SU-DHL-6 (cell line): ENCODE measurements around the gene DTHD1.

Source experiments
- EZH2phosphoT487 ChIP-seq: fragments of 200-600 bp; sonication (generic), shearing (Covaris generic); conservative IDR thresholded peaks from 2 replicates; pipeline ENCODE4 v1.6.1; 2018; ENCODE audit warnings: mild to moderate bottlenecking, antibody characterized with exemption, low read length, moderate library complexity, mixed read lengths
- TF ChIP-seq, protein P1 (sequence below): fragments of 200-600 bp; sonication (generic); IDR thresholded peaks from one replicate; pipeline ENCODE4 v1.5.1; 2017; ENCODE audit warnings: antibody characterized with exemption, mild to moderate bottlenecking, low read length, moderate library complexity; ENCODE audit not compliant: insufficient read depth, poor library complexity, severe bottlenecking

DNA sequence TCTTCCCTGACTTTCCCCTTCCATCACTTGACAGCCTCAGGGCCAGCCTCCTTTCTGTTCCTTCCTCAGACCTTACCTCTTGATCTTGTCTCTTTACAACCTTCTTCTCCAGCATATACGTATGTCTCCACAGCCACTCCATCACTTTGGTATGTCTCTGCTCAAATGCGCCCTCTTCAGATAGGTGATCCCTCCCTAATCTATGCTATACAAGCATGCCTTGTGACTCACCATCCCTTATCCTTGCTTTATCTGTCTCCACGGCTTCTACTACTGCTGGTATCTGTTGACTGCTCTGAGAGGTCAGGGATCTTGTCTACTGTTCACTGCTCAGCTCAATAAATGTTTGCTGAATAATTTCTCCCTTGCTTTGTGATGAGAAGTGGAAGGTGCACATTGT is 46.1 kb upstream of the DTHD1 start:
- TF ChIP-seq, protein P1, sequence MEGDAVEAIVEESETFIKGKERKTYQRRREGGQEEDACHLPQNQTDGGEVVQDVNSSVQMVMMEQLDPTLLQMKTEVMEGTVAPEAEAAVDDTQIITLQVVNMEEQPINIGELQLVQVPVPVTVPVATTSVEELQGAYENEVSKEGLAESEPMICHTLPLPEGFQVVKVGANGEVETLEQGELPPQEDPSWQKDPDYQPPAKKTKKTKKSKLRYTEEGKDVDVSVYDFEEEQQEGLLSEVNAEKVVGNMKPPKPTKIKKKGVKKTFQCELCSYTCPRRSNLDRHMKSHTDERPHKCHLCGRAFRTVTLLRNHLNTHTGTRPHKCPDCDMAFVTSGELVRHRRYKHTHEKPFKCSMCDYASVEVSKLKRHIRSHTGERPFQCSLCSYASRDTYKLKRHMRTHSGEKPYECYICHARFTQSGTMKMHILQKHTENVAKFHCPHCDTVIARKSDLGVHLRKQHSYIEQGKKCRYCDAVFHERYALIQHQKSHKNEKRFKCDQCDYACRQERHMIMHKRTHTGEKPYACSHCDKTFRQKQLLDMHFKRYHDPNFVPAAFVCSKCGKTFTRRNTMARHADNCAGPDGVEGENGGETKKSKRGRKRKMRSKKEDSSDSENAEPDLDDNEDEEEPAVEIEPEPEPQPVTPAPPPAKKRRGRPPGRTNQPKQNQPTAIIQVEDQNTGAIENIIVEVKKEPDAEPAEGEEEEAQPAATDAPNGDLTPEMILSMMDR, result no peak
- TF ChIP-seq EZH2phosphoT487, result no peak
